PC-9 (cell line): ENCODE measurements around the gene ELMOD1.

Source experiments
- CTCF ChIP-seq: fragments of 200-600 bp; sonication (generic); conservative IDR thresholded peaks from 2 replicates; pipeline ENCODE4 v1.6.1; 2017; ENCODE audit warnings: mixed run types, antibody characterized with exemption, mild to moderate bottlenecking, moderate library complexity
- EZH2 ChIP-seq: fragments of 200-600 bp; sonication (generic); IDR thresholded peaks from 2 replicates; pipeline ENCODE4 v1.8.0; 2017; ENCODE audit warnings: antibody characterized with exemption, low read depth

GRCh38 chr11:107660066-107660465 lies 69.1 kb downstream of the ELMOD1 start:
- TF ChIP-seq CTCF (no peak), EZH2 (no peak)
